Sciatic nerve (tissue), 2 donors: ENCODE results near the gene CTSW. TPM values are rescaled to one million over a fixed set of nuclear protein-coding genes. Genes with fewer than 3 reads are reported as not detected.
A peak's percentile ranks its signal among the peaks of the same experiment; 100 is the strongest.

ENCODE experiments used
- ATAC-seq: fragments of 200-7000 bp; cut with Tn5 transposase; one replicate; pipeline ENCODE4 v1.9.1; 2020; ENCODE audit warnings: mild to moderate bottlenecking, moderate library complexity
- DNase-seq: peaks from one replicate; pipeline ENCODE4 v3.0.0-alpha.2; 2020; ENCODE audit warnings: low spot score
- intact Hi-C: fragments of 100-400 bp; cut with DNase I; formaldehyde crosslinking; loops from one replicate; pipeline ENCODE4 v1.14.2; 2022
- total RNA-seq: library from RNA; stranded (reverse); fragmentation: NEBNext Ultra II Directional; extraction: Animal tissue kit (Norgen Biotek cat#: 25700); gene quantifications from one replicate; pipeline ENCODE4 v1.2.1, GENCODE V29; 2021
- donor health status: DM: no; HTN: no; CAD: no.
- donor health status: DM: no; HTN: no; CAD: no.

Gene CTSW
- total RNA-seq, 1 donor from 2014 or later, result 2.5 TPM

- DNase-seq (no peak), ATAC-seq (no peak)
- intact Hi-C loops, result no loop called here
Measured at GRCh38 chr11:65892661-65893317, 13.2 kb downstream of the CTSW start.

DNA sequence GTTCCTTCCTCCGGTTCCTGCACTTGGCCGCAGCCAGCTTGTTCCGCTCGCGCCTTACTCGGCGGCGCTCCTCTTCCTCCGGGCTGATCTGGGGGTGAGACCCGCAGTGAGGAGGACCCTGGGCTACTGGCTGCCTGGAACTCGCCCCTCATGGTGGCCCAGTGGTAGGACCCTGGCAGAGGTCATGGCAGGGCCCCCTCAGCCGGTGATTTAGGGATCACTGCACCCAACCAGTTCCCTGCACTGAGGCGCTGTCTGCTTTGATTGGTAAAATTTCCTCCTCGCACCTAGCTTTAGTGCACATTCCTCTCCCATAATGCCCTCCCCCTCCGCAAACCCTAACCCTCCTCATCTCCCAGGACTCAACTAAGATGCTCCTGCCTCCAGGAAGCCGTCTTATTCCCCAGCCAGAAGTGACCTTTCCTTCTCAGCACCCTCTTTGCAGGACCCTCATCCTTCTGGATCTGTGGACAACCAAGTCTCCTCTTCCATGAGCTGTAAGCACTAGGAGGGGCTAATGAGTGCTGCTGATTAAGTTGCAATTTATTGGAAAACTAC, 14.5 kb downstream of the CTSW start:
- DNase-seq (no peak), ATAC-seq (no peak)
- intact Hi-C loops, result no loop called here

- intact Hi-C loops, result no loop called here
- DNase-seq, result no peak
- ATAC-seq, result no peak
Measured at GRCh38 chr11:65895482-65895981, 15.9 kb downstream of the CTSW start.

- no peak for ATAC-seq
- no peak for DNase-seq
- intact Hi-C loops, result no loop called here
Measured at GRCh38 chr11:65896034-65896999, 16.7 kb downstream of the CTSW start.

DNA sequence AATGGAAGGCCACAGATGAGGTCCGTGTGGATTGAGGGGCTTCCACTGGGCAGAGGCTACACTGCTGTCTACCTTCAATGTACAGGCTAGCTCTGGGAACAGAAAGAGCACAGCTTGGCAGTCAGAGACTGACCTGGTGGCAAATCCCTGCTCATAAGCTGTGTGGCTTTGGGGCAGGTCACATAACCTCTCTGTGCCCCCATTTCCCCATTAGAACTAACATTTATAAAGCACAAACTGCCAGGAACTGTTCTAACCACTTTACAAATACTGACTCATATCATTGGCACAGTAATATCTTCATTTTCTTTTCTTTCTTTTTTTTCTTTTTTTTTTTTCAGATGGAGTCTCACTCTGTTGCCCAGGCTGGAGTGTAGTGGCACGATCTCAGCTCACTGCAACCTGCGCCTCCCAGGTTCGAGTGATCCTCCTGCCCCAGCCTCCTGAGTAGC, 17.4 kb downstream of the CTSW start:
- ATAC-seq, result no peak
- DNase-seq, result no peak

DNA sequence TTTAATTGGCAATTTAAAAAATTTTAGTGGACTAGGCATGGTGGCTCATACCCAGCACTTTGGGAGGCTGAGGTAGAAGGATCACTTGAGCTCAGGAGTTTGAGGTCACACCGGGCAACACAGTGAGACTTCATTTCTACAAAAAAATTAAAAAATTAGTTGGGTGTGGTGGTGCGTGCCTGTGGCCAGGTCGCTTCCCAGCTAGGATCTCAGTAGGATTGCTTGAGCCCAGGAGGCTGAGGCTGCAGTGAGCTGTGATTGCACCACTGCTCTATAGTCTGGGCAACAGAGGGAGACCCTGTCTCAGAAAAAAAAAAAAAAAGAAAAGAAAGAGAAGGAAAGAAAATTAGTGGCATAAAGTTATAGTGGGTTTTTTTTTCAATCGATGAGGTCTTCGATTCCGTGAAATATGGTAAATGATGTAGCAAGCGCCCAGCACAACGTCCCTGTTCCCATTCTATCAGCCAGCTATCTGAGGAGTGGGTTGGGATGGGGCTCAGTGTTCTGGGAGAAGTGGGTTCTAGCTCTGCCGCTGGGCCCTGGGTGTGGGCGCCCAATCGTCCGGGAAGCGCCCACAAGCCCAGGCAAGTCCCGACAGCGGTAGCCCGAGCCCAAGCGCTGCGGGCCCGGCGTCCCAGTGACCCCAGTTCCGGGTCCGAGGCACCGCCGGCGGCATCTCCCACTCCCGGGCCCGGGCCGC, 19.2 kb downstream of the CTSW start:
- intact Hi-C loops, result no loop called here
- ATAC-seq, result no peak
- DNase-seq, result no peak

More for the DNA sequence above, 17.4 kb downstream of the CTSW start:
- intact Hi-C loops, result no loop called here

GRCh38 chr11:65899356-65900124, 19.9 kb downstream of the CTSW start:
- ATAC-seq (peak; percentile 30), DNase-seq (no peak)
- intact Hi-C loops, result no loop called here

DNA sequence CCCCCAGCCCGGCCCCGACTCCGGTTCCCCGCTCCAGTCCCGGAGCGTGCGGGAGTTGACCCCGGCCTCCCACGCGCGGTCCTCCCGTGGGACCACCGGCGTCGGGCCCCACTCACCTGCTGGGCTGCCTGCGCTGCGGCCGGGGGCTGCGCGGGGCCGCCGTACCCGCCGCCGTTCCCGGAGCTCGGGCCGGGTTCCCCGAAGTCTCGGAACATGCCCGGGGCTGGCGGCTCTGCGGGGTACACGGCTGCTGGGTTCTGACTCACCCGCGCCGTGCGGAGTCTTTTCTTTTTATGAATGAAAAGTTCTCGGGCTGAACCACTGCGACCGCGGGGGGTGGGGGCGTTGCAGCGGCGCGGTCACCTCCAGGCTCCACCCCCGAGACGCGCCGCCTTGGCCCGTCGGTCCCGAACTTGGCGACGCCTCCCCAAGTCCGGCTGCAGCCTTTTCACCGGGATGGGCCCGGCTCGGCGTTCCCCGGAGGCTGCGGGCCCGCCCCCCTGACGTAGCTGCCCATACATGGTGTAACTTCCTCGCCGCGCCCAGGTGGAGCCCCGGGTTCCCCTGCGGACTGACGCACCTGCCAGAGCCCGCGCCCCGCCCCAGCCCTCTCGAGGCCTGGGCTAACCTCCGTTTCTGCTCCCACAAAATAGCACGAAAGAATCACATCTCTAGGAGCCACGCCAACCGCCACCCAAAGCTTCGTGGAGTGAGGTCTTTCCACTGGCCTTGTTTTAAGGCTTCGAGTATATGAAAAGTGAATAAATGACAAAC, 20.7 kb downstream of the CTSW start, which contains the start of gene FOSL1:
FOSL1 (minus strand) TSS at position 264 of the 774 bp plus-strand sequence; CDS start at position 215, 49 bp downstream.
- ATAC-seq, result peak; percentile 88
- intact Hi-C loops, result no loop called here
- peak; percentile 86 for DNase-seq

- no peak for ATAC-seq
- intact Hi-C loops, result no loop called here
- DNase-seq, result no peak
Measured at GRCh38 chr11:65900899-65901180, 21.2 kb downstream of the CTSW start.

GRCh38 chr11:65903068-65903481, 23.4 kb downstream of the CTSW start:
- ATAC-seq (no peak), DNase-seq (no peak)
- intact Hi-C loops, result no loop called here

DNA sequence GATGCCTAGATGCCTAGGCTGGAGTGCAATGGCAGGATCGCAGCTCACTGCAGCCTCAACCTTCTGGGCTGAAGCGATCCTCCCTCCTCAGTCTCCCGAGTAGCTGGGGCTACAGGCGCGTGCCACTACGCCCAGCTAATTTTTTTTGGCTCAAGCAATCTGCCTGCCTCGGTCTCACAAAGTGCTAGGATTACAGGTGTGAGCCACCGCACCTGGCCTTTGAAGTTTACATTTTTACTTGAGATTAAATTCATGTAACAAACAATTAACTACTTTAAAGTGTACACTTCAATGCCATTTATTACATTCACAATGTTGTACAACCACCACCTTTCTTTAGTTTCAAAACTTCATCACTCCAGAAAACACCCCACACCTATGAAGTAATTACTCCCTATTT, 24.1 kb downstream of the CTSW start:
- intact Hi-C loops, result no loop called here
- DNase-seq (no peak), ATAC-seq (no peak)

DNA sequence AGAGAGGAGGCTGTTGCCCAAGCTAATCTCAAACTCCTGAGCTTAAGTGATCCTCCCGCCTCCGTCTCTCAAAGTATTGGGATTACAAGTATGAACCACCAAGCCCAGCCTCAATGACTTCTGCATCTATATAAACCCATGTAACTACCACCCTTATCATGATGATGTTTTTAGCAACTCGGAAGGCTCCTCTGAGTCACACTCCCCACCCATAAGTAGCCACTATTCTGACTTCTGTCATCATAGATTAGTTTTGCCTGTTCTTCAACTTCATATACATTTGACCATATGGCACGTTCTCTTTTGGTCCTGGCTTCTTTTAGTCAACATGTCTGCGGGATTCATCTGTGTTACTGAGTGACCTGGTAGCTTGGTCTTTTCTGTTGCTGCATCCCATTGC, 27.0 kb downstream of the CTSW start:
- no peak for ATAC-seq
- DNase-seq, result no peak
- intact Hi-C loops, result no loop called here

GRCh38 chr11:65907878-65908277, 28.2 kb downstream of the CTSW start:
- ATAC-seq (no peak), DNase-seq (no peak)
- intact Hi-C loops, result no loop called here

GRCh38 chr11:65911682-65912568, 32.3 kb downstream of the CTSW start:
- ATAC-seq, result peak; percentile 76
- DNase-seq, result no peak
- intact Hi-C loops, result no loop called here

- ATAC-seq, result no peak
- no peak for DNase-seq
- intact Hi-C loops, result no loop called here
Measured at GRCh38 chr11:65912845-65913244, 33.2 kb downstream of the CTSW start.

DNA sequence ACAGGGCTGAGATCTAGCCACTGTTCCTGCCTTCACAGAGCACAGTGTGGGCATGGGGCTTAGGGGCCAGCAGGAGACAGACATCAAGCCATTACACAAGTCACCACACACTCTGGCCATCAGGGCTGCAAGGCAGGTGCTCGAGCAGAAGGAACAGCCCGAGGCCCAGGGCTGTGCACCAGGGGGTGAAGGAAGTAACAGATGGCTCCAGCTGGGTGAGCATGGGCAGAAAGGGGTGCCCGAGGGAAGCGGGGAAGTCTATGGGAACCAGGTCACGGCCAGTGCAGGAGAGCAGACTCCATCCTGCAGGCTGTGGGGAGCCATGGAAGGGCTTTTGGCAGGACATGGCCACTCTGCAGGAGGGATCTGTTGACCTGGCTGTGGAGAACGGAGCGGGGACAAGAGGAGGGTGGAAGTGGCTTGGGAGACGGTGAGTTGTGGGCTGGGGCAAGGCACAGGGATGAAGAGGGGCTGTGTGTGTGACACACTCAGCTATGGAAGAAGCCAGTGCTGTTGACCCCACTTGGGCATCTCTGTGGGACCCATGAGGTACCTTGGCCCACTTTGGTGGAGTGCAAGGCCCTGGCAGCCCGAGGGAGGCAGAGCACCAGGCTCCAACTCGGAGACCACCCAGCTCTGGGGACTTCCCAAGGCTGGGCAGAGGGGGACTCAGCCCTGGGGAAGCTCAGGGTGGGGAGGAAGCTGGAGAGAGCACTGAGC, 35.6 kb downstream of the CTSW start:
- intact Hi-C loops, result no loop called here
- DNase-seq (no peak), ATAC-seq (no peak)
